Thoracic aorta (tissue), 2 donors: ENCODE data around the gene NFIA. TPM values are rescaled to one million over a fixed set of nuclear protein-coding genes. Genes with fewer than 3 reads are reported as not detected.

Source experiments
- ATAC-seq: fragments of 150-250 bp; one replicate; pipeline ENCODE4 v1.8.0; 2017; ENCODE audit warnings: low read depth; ENCODE audit not compliant: insufficient number of reproducible peaks, low FRiP score
- DNase-seq: peaks from one replicate; pipeline ENCODE4 v3.0.0-alpha.2; 2020; ENCODE audit warnings: low spot score
- H3K27ac ChIP-seq, 2 donors: fragments of 200-600 bp; sonication (generic); 1 replicate in 1 of 2; 2 replicates in 1 of 2; pipeline ENCODE4 v1.5.1; 2016; ENCODE audit warnings: mild to moderate bottlenecking in 2 of 2, moderate library complexity in 2 of 2
- H3K27me3 ChIP-seq: fragments of 200-600 bp; sonication (generic); replicated peaks from 2 replicates; pipeline ENCODE4 v1.6.0; 2016; ENCODE audit warnings: mild to moderate bottlenecking; ENCODE audit not compliant: insufficient read depth
- H3K36me3 ChIP-seq: fragments of 200-600 bp; sonication (generic); one replicate; pipeline ENCODE4 v1.5.1; 2016
- H3K4me1 ChIP-seq, 2 donors: fragments of 200-600 bp; sonication (generic); 1 replicate in 1 of 2; 2 replicates in 1 of 2; pipeline versions ENCODE4 v1.5.1 to v1.6.0; 2016; ENCODE audit warnings: low read depth in 2 of 2, mild to moderate bottlenecking in 1 of 2; ENCODE audit not compliant: control insufficient read depth in 1 of 2
- H3K4me3 ChIP-seq: fragments of 200-600 bp; sonication (generic); 2 replicates; pipeline ENCODE4 v1.5.1; 2016; ENCODE audit warnings: mild to moderate bottlenecking
- H3K9me3 ChIP-seq: fragments of 200-600 bp; sonication (generic); 2 replicates; pipeline ENCODE4 v1.5.1; 2016
- CTCF ChIP-seq: fragments of 200-600 bp; sonication (generic); IDR thresholded peaks from one replicate; pipeline ENCODE4 v1.5.1; 2019; ENCODE audit warnings: antibody characterized with exemption
- total RNA-seq, 2 donors: library from RNA; depleted of rRNA; stranded (reverse); fragments of >200 nt; gene quantifications; one replicate each; pipeline versions ENCODE4 v1.1.0 to v1.2.3, GENCODE V29; 2016

NFIA gene
- total RNA-seq, 2 donors from 2014 or later = 99.8 to 118 TPM

- H3K27me3 ChIP-seq = no peaks in the 10 kb centered on the region
- TF ChIP-seq CTCF = no peak
- ATAC-seq (no peak), DNase-seq (no peak)
- H3K36me3 ChIP-seq = no peaks in the 10 kb centered on the region
- no peaks in the 10 kb centered on the region for H3K9me3 ChIP-seq
- peak overlapping the region; percentile 57 for H3K4me3 ChIP-seq
- H3K27ac ChIP-seq = peak overlapping the region; percentile 29 to 31
- H3K4me1 ChIP-seq = peaks cover 36 to 99% of the 10 kb centered on the region in 2 donors
Observed at GRCh38 chr1:61120246-61120840, 38.0 kb downstream of the NFIA start.

- H3K36me3 ChIP-seq = no peaks in the 10 kb centered on the region
- ATAC-seq = no peak
- H3K27me3 ChIP-seq = no peaks in the 10 kb centered on the region
- no peak for DNase-seq
- H3K9me3 ChIP-seq = no peaks in the 10 kb centered on the region
- H3K27ac ChIP-seq = peak overlapping the region; percentile 29 to 31
- peaks cover 33 to 99% of the 10 kb centered on the region in 2 donors for H3K4me1 ChIP-seq
- H3K4me3 ChIP-seq = peak overlapping the region; percentile 57
- no peak for TF ChIP-seq CTCF
Observed at GRCh38 chr1:61120998-61121397, 38.6 kb downstream of the NFIA start.

GRCh38 chr1:61121631-61122030 lies 39.3 kb downstream of the NFIA start:
- Histone ChIP-seq H3K36me3 (no peaks in the 10 kb centered on the region), H3K4me3 (no peak overlapping the region), H3K4me1 (peaks cover 33 to 99% of the 10 kb centered on the region in 2 donors), H3K27me3 (no peaks in the 10 kb centered on the region), H3K9me3 (no peaks in the 10 kb centered on the region), H3K27ac (peak overlapping the region; percentile 29 to 31)
- DNase-seq = no peak
- no peak for ATAC-seq
- no peak for TF ChIP-seq CTCF

GRCh38 chr1:61122389-61122788 lies 40.0 kb downstream of the NFIA start:
- TF ChIP-seq CTCF = no peak
- DNase-seq (no peak), ATAC-seq (no peak)
- Histone ChIP-seq H3K4me1 (peaks cover 33 to 92% of the 10 kb centered on the region in 2 donors), H3K4me3 (no peak overlapping the region), H3K27me3 (no peaks in the 10 kb centered on the region), H3K9me3 (no peaks in the 10 kb centered on the region), H3K36me3 (no peaks in the 10 kb centered on the region), H3K27ac (no peak overlapping the region)

GRCh38 chr1:61123326-61123725 lies 41.0 kb downstream of the NFIA start:
- Histone ChIP-seq H3K36me3 (no peaks in the 10 kb centered on the region), H3K4me1 (peaks cover 33 to 83% of the 10 kb centered on the region in 2 donors), H3K27ac (no peak overlapping the region), H3K4me3 (no peak overlapping the region), H3K9me3 (no peaks in the 10 kb centered on the region), H3K27me3 (no peaks in the 10 kb centered on the region)
- no peak for TF ChIP-seq CTCF
- no peak for DNase-seq
- no peak for ATAC-seq
